Neural crest cell (in vitro differentiated cells): ENCODE measurements around the gene KIAA0319L. TPM values are rescaled to one million over a fixed set of nuclear protein-coding genes. Genes with fewer than 3 reads are reported as not detected.

Source experiments
- DNase-seq: peaks from one replicate; pipeline ENCODE4 v3.0.0; 2021; ENCODE audit warnings: low read depth, mixed read lengths, low spot score
- H3K27ac Mint-ChIP-seq: one replicate; pipeline ENCODE4 v1.8.0; 2021; ENCODE audit warnings: mild to moderate bottlenecking, mixed read lengths; ENCODE audit not compliant: unreplicated experiment
- H3K27me3 Mint-ChIP-seq: 2 replicates; pipeline ENCODE4 v1.8.0; 2021; ENCODE audit warnings: low read depth, mild to moderate bottlenecking, mixed read lengths
- H3K36me3 Mint-ChIP-seq: 2 replicates; pipeline ENCODE4 v1.8.0; 2021; ENCODE audit warnings: low read depth, mild to moderate bottlenecking, mixed read lengths
- H3K4me1 Mint-ChIP-seq: 2 replicates; pipeline ENCODE4 v1.8.0; 2021; ENCODE audit warnings: mixed read lengths
- H3K4me3 Mint-ChIP-seq: one replicate; pipeline ENCODE4 v1.8.0; 2021; ENCODE audit warnings: mild to moderate bottlenecking, mixed read lengths
- H3K9me3 Mint-ChIP-seq: 2 replicates; pipeline ENCODE4 v1.8.0; 2021; ENCODE audit warnings: mixed read lengths
- CTCF ChIP-seq: fragments of 200-600 bp; sonication (generic); conservative IDR thresholded peaks from 2 replicates; pipeline ENCODE4 v1.5.0; 2021; ENCODE audit warnings: antibody characterized with exemption, mild to moderate bottlenecking
- total RNA-seq: library from RNA; stranded (reverse); gene quantifications from 2 replicates; pipeline ENCODE4 v1.2.1, GENCODE V29; 2021

The KIAA0319L gene
- total RNA-seq, 1 donor from 2014 or later, result 54.2 TPM

DNA sequence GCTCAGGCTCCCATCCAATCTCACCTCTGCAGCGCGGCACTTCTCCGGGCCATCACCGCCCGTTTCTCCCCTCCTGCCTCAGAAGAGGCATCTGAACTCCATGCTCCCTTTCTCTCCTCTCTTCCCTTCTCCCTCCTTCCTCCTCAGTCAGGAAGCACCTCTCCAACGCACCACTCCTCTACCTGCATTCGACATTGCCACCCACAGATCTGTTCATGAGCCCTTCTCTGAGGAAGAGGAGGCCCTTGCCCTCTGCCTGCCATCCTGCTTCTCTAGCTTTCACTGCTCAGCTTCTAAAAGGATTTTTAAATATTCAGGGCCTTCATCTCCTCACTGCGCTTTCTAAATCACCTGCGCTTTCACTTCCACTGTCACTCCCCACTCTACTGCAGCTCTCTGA is 120.0 kb downstream of the KIAA0319L start:
- Mint-ChIP-seq H3K27me3 (no peaks in the 10 kb centered on the region), H3K36me3 (no peaks in the 10 kb centered on the region), H3K4me3 (no peak overlapping the region), H3K4me1 (no peaks in the 10 kb centered on the region), H3K9me3 (no peaks in the 10 kb centered on the region), H3K27ac (no peak overlapping the region)
- TF ChIP-seq CTCF, result no peak
- DNase-seq, result no peak

- DNase-seq, result no peak
- Mint-ChIP-seq H3K4me3 (no peak overlapping the region), H3K27ac (no peak overlapping the region), H3K9me3 (no peaks in the 10 kb centered on the region), H3K27me3 (no peaks in the 10 kb centered on the region), H3K4me1 (no peaks in the 10 kb centered on the region), H3K36me3 (peaks cover 4% of the 10 kb centered on the region)
- TF ChIP-seq CTCF, result no peak
Observed at GRCh38 chr1:35436078-35436477, 121.1 kb downstream of the KIAA0319L start.

DNA sequence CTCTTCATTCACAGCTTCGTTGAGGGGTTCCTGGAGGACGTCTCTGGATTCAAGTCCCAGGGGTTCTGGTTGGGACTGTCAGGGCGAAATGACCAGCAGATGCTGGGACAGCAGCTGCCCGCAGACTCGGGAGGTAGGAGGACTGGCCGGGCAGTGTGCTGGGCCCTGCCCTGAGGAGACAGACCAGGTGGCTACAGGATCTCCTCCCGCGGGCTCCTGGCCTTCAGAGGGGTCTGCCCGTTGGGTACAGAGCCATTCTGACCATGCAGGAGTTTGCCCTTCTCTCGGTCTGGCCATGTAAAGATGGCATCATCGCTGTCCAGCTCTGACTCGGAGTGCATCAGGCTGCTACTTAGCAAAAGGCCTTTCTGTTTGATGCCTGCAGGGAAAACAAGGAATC is 122.5 kb downstream of the KIAA0319L start:
- Mint-ChIP-seq H3K4me1 (no peaks in the 10 kb centered on the region), H3K36me3 (peaks cover 13% of the 10 kb centered on the region), H3K9me3 (no peaks in the 10 kb centered on the region), H3K27me3 (no peaks in the 10 kb centered on the region), H3K27ac (no peak overlapping the region), H3K4me3 (no peak overlapping the region)
- TF ChIP-seq CTCF, result no peak
- no peak for DNase-seq

DNA sequence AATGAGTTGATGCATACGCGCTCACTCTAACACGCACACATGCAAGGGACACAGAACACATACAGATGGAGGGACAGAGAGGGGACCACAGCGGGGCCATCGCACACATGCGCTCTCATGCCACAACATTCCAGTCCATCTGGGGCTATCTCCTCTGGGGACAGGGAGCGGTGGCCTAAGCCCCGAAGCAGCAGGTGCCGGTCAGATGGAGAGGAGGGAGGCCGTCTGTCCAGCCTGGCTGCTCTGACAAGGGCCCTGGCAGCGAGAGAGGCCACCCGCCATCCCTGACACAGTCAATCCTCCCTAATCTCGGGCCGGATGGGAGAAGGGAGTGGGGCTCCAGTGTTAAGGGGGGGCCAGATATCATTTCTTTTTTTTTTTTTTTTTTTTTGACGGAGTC is 123.5 kb downstream of the KIAA0319L start:
- Mint-ChIP-seq H3K27me3 (no peaks in the 10 kb centered on the region), H3K27ac (no peak overlapping the region), H3K9me3 (no peaks in the 10 kb centered on the region), H3K4me3 (peak overlapping the region; percentile 21), H3K36me3 (peaks cover 17% of the 10 kb centered on the region), H3K4me1 (no peaks in the 10 kb centered on the region)
- TF ChIP-seq CTCF, result no peak
- no peak for DNase-seq

DNA sequence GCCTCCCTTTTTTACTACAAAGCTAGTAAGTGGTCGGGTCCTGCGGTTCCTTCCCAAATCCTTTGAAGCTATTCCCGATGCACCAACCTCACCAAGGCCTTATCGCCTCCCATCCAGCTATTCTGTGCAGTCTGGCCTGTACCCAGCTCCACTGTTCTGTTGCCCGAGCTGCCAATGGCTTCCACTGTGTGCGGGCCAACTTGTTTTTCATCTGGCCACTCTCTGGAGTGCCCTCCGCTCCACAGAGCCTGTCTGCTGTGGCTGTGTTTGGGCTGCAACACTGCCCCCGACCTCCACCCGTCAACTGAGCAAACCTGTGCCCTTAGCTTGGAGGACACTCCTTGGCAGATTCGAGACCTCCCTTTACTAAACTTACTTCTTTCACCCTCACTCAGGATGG is 125.0 kb downstream of the KIAA0319L start:
- Mint-ChIP-seq H3K4me3 (no peak overlapping the region), H3K9me3 (no peaks in the 10 kb centered on the region), H3K36me3 (peaks cover 17% of the 10 kb centered on the region), H3K27me3 (no peaks in the 10 kb centered on the region), H3K27ac (no peak overlapping the region), H3K4me1 (no peaks in the 10 kb centered on the region)
- TF ChIP-seq CTCF, result no peak
- DNase-seq, result no peak

DNA sequence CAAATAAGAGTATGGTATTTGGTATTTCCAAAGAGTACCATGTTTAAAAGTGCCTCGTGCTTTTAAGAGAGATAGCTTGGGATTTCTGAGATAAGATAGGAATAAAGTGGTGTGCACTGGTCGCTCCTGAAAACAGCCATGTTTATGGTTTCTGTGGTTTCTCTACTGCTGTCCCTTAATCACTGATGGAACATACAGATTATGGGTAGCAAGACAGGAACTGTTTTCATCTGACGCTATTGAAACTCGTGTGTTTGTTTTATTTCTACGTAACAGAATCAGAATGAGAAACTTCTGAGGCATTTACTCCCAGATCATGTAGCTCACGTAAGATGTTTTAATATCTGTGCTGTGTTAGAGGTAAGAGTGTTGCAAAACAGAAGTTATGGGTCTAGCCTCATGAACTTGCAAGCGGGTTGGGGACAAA is 126.0 kb downstream of the KIAA0319L start:
- no peaks in the 10 kb centered on the region for H3K27me3 Mint-ChIP-seq
- no peaks in the 10 kb centered on the region for H3K4me1 Mint-ChIP-seq
- no peak overlapping the region for H3K27ac Mint-ChIP-seq
- TF ChIP-seq CTCF, result no peak
- no peak for DNase-seq
- no peaks in the 10 kb centered on the region for H3K9me3 Mint-ChIP-seq
- peaks cover 17% of the 10 kb centered on the region for H3K36me3 Mint-ChIP-seq
- H3K4me3 Mint-ChIP-seq, result peak overlapping the region; percentile 8
